Progenitor cell of endocrine pancreas (in vitro differentiated cells): ENCODE results near the gene TMEM132E. TPM values are rescaled to one million over a fixed set of nuclear protein-coding genes. Genes with fewer than 3 reads are reported as not detected.

Source experiments
- DNase-seq: peaks from one replicate; pipeline ENCODE4 v3.0.0; 2021; ENCODE audit warnings: low spot score; ENCODE audit not compliant: unreplicated experiment
- H3K27ac Mint-ChIP-seq: 2 replicates; pipeline ENCODE4 v1.8.0; 2021; ENCODE audit warnings: mild to moderate bottlenecking, moderate library complexity, mixed read lengths
- H3K27me3 Mint-ChIP-seq: 2 replicates; pipeline ENCODE4 v1.8.0; 2021; ENCODE audit warnings: mixed read lengths
- H3K36me3 Mint-ChIP-seq: 2 replicates; pipeline ENCODE4 v1.8.0; 2022; ENCODE audit warnings: mixed read lengths; ENCODE audit not compliant: insufficient read depth
- H3K4me1 Mint-ChIP-seq: 2 replicates; pipeline ENCODE4 v1.8.0; 2021; ENCODE audit warnings: low read depth, mixed read lengths
- H3K4me3 Mint-ChIP-seq: 2 replicates; pipeline ENCODE4 v1.8.0; 2021; ENCODE audit warnings: low read depth, mild to moderate bottlenecking, moderate library complexity, mixed read lengths
- H3K9me3 Mint-ChIP-seq: 2 replicates; pipeline ENCODE4 v1.8.0; 2021; ENCODE audit warnings: low read depth, mixed read lengths
- long read RNA-seq: library from polyadenylated mRNA; unstranded; transcript quantifications from one replicate; pipeline ENCODE4 v2.0.0, GENCODE V29; 2020
- total RNA-seq: library from RNA; stranded (reverse); gene quantifications from 2 replicates; pipeline ENCODE4 v1.2.1, GENCODE V29; 2021
- TF ChIP-seq, protein P1 (sequence below): fragments of 200-600 bp; sonication (generic); IDR thresholded peaks from one replicate; pipeline ENCODE4 v1.5.0; 2021; ENCODE audit warnings: antibody characterized with exemption, mild to moderate bottlenecking; ENCODE audit not compliant: unreplicated experiment

Gene TMEM132E, protein sequence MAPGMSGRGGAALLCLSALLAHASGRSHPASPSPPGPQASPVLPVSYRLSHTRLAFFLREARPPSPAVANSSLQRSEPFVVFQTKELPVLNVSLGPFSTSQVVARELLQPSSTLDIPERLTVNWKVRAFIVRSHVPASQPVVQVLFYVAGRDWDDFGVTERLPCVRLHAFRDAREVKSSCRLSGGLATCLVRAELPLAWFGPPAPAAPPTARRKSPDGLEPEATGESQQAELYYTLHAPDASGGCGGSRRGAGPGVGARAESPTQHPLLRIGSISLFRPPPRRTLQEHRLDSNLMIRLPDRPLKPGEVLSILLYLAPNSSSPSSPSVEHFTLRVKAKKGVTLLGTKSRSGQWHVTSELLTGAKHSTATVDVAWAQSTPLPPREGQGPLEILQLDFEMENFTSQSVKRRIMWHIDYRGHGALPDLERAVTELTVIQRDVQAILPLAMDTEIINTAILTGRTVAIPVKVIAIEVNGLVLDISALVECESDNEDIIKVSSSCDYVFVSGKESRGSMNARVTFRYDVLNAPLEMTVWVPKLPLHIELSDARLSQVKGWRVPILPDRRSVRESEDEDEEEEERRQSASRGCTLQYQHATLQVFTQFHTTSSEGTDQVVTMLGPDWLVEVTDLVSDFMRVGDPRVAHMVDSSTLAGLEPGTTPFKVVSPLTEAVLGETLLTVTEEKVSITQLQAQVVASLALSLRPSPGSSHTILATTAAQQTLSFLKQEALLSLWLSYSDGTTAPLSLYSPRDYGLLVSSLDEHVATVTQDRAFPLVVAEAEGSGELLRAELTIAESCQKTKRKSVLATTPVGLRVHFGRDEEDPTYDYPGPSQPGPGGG (N-terminal part only)
- total RNA-seq: 0.05 and 0.13 TPM in 2 replicates
- long read RNA-seq: 0 reads

DNA sequence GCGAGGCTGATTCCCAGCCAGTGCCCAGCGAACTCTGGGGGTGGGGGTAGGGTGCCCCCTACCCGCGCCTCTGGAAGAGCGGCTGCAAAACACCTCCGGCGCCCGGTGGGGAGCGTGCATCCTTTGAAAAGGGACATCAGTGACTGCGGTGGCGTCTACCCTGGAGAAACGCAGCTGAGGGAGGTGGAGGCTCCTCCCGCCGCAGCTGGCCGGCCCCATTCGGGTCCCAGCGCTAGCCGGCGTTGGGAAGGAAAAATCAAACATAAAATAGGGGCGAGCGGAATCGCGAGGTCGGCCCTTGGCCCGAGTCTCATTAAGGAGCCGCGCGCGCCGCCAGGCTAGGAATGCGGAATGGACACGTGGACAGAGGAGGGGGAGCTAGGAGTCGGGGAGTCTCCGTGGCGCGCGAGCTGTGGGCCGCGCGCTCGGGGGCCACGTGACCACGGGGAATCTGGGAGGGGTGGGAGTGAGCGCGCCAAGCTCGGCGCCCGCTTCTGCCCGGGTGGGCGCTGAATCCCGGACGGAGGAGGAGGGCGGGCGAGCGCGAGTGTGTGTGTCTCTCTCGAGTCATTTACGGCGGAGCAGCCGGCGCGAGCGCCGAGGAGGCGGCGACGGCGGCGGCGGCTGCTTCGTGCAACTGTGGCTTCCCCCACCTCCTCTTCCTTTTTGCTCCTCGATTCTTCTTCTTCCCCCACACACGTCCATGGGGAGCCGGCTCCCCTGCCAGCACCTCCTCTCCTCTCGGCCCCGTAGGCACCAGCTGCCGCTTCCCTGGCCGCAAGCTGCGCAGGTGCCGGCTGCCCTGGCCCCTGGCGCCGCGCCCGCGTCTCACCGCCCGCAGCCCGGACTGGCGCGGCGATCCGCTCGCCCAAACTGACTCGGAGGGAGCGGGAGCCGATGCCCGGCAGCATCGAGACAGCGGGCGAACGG, at the start of gene TMEM132E:
TMEM132E (plus strand) TSS at position 566 of the 930 bp plus-strand sequence. CDS start 1,495 bp downstream, outside the sequence.
- DNase-seq: peak; percentile 56
- H3K27ac Mint-ChIP-seq: no peak within 1 kb of the TSS
- peak within 1 kb of the TSS; percentile 78 for H3K4me3 Mint-ChIP-seq
- no peaks in the 10 kb centered on the region for H3K36me3 Mint-ChIP-seq
- TF ChIP-seq, protein P1, sequence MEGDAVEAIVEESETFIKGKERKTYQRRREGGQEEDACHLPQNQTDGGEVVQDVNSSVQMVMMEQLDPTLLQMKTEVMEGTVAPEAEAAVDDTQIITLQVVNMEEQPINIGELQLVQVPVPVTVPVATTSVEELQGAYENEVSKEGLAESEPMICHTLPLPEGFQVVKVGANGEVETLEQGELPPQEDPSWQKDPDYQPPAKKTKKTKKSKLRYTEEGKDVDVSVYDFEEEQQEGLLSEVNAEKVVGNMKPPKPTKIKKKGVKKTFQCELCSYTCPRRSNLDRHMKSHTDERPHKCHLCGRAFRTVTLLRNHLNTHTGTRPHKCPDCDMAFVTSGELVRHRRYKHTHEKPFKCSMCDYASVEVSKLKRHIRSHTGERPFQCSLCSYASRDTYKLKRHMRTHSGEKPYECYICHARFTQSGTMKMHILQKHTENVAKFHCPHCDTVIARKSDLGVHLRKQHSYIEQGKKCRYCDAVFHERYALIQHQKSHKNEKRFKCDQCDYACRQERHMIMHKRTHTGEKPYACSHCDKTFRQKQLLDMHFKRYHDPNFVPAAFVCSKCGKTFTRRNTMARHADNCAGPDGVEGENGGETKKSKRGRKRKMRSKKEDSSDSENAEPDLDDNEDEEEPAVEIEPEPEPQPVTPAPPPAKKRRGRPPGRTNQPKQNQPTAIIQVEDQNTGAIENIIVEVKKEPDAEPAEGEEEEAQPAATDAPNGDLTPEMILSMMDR: no peak
- no peaks in the 10 kb centered on the region for H3K9me3 Mint-ChIP-seq
- H3K27me3 Mint-ChIP-seq: peaks cover 86% of the 10 kb centered on the region
- H3K4me1 Mint-ChIP-seq: peaks cover 11% of the 10 kb centered on the region

DNA sequence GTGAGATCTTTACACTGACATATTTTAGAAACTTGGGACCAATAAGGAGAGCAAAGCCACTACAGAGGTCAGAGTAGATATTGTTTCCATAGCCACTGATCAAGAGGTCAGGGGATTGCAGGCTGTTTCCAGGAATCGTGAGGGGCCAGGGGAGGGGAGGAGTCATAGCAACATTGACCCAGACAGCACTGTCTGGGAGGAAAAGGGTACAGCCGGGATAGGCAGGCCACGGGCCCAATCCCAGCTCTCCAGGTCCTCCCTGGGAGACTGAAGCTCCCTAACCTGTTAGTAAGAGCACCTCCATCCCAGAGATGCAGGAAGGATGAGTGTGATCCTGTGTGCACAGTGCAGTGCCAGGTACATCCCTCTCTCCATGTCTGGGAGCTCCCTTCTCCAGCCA, 48.5 kb upstream of the TMEM132E start:
- Mint-ChIP-seq H3K9me3 (no peaks in the 10 kb centered on the region), H3K36me3 (no peaks in the 10 kb centered on the region), H3K4me3 (no peak overlapping the region), H3K4me1 (peaks cover 29% of the 10 kb centered on the region), H3K27ac (peak overlapping the region; percentile 67), H3K27me3 (no peaks in the 10 kb centered on the region)
- no peak for DNase-seq
- TF ChIP-seq, protein P1: no peak

DNA sequence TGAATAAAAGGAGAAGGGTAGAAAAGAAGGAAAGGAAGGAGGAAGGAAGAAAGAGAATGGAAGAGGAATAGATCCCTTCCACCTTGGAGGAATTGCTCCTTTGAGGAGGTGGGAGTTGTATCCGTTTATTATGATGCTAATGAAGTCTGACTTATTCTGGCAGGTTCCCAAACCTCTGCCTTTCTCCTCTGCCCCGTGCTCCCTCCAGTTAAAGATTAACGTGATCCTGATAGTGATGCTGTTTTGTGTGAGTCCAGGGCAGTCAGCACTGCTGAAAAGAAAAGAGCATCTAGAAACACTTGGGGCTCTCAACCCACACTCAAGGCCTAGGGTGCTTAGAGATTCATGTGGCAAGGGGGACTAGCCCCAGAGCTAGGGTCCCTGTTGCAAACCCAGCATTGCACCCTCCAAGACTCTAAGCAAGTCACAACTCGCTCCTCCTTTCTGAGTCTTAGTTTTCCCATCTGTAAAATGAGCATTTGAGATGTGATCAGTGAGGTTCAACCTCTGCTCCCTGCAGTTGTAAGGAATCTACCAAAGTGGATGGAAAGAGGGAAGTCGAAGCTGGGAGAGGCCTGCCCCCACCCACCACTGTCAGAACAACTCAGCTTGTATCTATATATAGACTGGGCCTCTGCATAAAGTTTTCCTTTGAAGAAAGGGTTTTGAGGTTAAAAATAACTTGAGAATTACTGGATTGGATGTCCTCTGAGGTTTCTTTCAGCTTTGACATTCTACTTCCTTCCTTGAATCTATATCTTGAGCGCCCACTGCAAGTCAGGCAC, 46.9 kb upstream of the TMEM132E start:
- no peaks in the 10 kb centered on the region for H3K9me3 Mint-ChIP-seq
- H3K27me3 Mint-ChIP-seq: peaks cover 4% of the 10 kb centered on the region
- TF ChIP-seq, protein P1: no peak
- H3K4me3 Mint-ChIP-seq: no peak overlapping the region
- H3K27ac Mint-ChIP-seq: no peak overlapping the region
- no peak for DNase-seq
- H3K36me3 Mint-ChIP-seq: no peaks in the 10 kb centered on the region
- H3K4me1 Mint-ChIP-seq: peaks cover 29% of the 10 kb centered on the region

DNA sequence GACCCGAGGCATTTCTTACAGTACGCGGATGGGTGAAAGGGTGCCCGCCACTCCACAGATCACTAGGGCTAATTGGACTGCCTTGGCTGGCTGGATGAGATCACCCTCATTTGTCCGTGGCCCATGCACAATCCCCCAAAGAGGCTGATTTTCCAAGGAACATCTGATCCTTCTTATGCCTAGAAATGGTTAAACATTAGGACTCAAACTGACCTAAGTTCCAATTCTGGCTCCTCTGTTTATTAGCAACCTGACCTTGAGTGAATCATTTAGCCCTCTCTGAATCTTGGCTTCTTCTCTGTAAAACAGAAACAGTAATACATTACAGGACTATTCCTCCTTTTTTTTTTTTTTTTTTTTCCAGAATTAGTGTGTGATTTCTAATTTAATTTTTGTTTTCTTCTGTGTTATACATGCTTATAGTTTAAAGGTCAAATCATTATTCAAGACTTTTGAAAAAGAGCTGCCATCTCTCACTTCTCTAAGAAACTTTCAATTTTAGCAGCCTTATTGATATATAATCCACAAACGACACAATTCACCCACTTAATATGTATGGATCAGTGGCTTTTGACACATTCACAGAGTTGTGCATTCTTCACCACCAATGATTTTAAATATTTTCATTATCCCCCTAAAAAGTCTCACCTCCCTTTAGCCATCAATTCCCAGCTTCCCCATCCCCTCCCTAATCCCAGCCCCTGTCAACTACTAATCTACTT, 45.4 kb upstream of the TMEM132E start:
- Mint-ChIP-seq H3K36me3 (no peaks in the 10 kb centered on the region), H3K4me3 (no peak overlapping the region), H3K4me1 (peaks cover 29% of the 10 kb centered on the region), H3K9me3 (no peaks in the 10 kb centered on the region), H3K27me3 (peaks cover 7% of the 10 kb centered on the region), H3K27ac (no peak overlapping the region)
- TF ChIP-seq, protein P1: no peak
- DNase-seq: no peak
